SK-N-MC (cell line): ENCODE data around the gene PEAK1.

Experiments used
- EZH2 ChIP-seq: fragments of 200-600 bp; sonication (generic); IDR thresholded peaks from one replicate; pipeline ENCODE4 v1.6.1; 2017; ENCODE audit warnings: antibody characterized with exemption
- FOXP2 ChIP-seq: optimal IDR thresholded peaks from 2 replicates; pipeline ENCODE3; 2011; ENCODE audit warnings: mild to moderate bottlenecking, moderate library complexity; ENCODE audit not compliant: insufficient read depth; ENCODE audit errors: extremely low read length, control extremely low read depth
- POLR2AphosphoS5 ChIP-seq: IDR thresholded peaks from 2 replicates; pipeline ENCODE4 v1.6.1; 2012; ENCODE audit warnings: mild to moderate bottlenecking, low read depth, low read length, borderline replicate concordance

DNA sequence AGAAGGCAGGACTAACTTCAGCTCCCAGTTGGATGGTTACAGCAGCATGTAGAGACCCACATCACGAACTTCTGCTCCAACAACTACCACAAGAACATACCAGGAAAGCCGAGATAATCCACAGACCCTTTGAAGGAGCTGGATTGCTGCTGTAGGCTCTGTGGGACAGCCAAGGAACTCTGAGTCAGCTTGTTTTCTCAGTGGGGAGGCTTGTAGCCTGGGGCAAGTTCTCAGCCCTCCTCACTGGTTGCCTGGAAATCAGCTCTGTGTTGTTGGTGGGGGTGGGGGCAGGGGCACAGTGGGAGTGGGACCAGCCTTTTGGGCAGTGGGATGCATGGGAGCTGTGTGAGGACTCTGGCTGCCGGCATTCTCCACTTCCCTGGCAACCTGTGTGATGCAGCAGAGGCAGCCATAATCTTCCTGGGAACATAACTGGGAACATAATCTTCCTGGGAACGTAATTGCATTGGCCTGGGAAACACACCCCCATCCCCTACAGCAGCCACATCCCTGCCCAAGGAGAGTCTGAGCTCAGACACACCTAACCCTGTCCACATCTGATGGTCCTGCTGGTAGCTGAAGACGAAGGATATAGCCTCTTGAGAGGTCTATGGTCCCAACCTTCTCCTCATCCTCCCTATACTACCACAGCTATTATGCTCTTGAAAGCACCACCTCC lies 153.1 kb downstream of the PEAK1 start:
- TF ChIP-seq POLR2AphosphoS5 = no peak
- no peak for TF ChIP-seq EZH2
- no peak for TF ChIP-seq FOXP2
